ENCODE measurements around the gene FAP. TPM values are rescaled to one million over a fixed set of nuclear protein-coding genes. Genes with fewer than 3 reads are reported as not detected.

The FAP gene
- total RNA-seq, 1 experiment from 2014 or later, result not detected

DNA sequence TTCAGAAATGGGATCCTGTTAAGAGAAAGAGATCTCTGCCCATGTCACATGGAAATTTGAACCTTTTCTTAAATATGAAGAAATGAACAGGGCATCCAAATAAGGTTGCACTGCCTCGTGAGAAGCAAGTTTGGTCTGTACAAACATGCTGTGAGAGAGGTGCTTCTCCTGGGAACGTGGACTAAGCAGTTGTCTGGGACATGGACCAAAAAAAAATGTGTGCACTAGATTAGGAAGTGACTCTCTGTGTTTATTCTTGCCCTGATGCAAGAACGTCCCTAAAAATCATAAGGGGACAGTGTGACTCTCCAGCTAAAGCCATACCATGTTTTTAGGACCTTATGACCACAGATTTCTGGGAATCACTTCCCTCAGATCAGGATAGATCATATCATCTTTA, 67.5 kb downstream of the FAP start:
- Histone ChIP-seq H3K36me3 (ENCODE audit: insufficient read depth, low read length) (no peaks in the 10 kb centered on the region), H3K4me2 (ENCODE audit: low read depth, low read length, poor library complexity, severe bottlenecking) (no peak overlapping the region), H3K9ac (ENCODE audit: low read length) (no peak overlapping the region), H3K27me3 (ENCODE audit: low read length) (no peaks in the 10 kb centered on the region), H3K4me3 (ENCODE audit: low read length) (no peak overlapping the region), H3K9me3 (ENCODE audit: low read length) (no peaks in the 10 kb centered on the region), H2AFZ (ENCODE audit: low read length) (no peak overlapping the region), H3K9me2 (replicated peaks; ENCODE audit: insufficient read depth, low read length) (no peaks in the 10 kb centered on the region), H4K20me1 (ENCODE audit: insufficient read depth, low read depth, low read length) (no peaks in the 10 kb centered on the region), H3K4me1 (ENCODE audit: low read length) (no peaks in the 10 kb centered on the region), H3K79me2 (ENCODE audit: low read length) (no peaks in the 10 kb centered on the region), H3K27ac (ENCODE audit: low read length) (no peak overlapping the region)
- DNase-seq, result no peak

DNA sequence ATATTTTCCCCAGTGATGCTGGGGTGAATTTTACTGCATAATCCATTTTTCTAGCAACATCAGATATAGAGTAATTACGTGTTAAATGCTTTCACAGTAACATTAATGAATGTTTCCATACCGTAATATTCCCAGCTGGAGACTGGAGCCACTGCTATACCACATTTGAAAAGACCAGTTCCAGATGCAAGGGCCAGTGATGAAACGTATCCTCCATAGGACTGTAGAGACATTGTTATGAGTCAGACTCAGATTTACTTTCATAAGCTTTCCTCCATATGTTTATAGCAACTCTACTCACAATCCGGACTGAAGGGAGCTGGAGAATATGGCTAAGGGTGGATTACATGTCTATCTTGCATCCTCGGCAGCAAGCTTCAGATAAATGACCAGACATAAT, 68.5 kb downstream of the FAP start:
- H3K9ac ChIP-seq (ENCODE audit: low read length), result no peak overlapping the region
- no peaks in the 10 kb centered on the region for H3K27me3 ChIP-seq (ENCODE audit: low read length)
- no peaks in the 10 kb centered on the region for H3K9me3 ChIP-seq (ENCODE audit: low read length)
- no peaks in the 10 kb centered on the region for H3K9me2 ChIP-seq (replicated peaks; ENCODE audit: insufficient read depth, low read length)
- no peak overlapping the region for H3K4me2 ChIP-seq (ENCODE audit: low read depth, low read length, poor library complexity, severe bottlenecking)
- H3K27ac ChIP-seq (ENCODE audit: low read length), result no peak overlapping the region
- no peak overlapping the region for H3K4me3 ChIP-seq (ENCODE audit: low read length)
- no peaks in the 10 kb centered on the region for H3K79me2 ChIP-seq (ENCODE audit: low read length)
- DNase-seq, result no peak
- H3K36me3 ChIP-seq (ENCODE audit: insufficient read depth, low read length), result no peaks in the 10 kb centered on the region
- no peaks in the 10 kb centered on the region for H4K20me1 ChIP-seq (ENCODE audit: insufficient read depth, low read depth, low read length)
- no peaks in the 10 kb centered on the region for H3K4me1 ChIP-seq (ENCODE audit: low read length)
- H2AFZ ChIP-seq (ENCODE audit: low read length), result no peak overlapping the region

GRCh38 chr2:162172802-162173370, 70.4 kb downstream of the FAP start:
- H3K36me3 ChIP-seq (ENCODE audit: insufficient read depth, low read length), result no peaks in the 10 kb centered on the region
- H3K4me3 ChIP-seq (ENCODE audit: low read length), result no peak overlapping the region
- H3K27me3 ChIP-seq (ENCODE audit: low read length), result no peaks in the 10 kb centered on the region
- H4K20me1 ChIP-seq (ENCODE audit: insufficient read depth, low read depth, low read length), result no peaks in the 10 kb centered on the region
- no peak overlapping the region for H3K4me2 ChIP-seq (ENCODE audit: low read depth, low read length, poor library complexity, severe bottlenecking)
- H3K4me1 ChIP-seq (ENCODE audit: low read length), result no peaks in the 10 kb centered on the region
- H3K9me3 ChIP-seq (ENCODE audit: low read length), result no peaks in the 10 kb centered on the region
- DNase-seq, result no peak
- no peak overlapping the region for H3K27ac ChIP-seq (ENCODE audit: low read length)
- H2AFZ ChIP-seq (ENCODE audit: low read length), result no peak overlapping the region
- H3K9ac ChIP-seq (ENCODE audit: low read length), result no peak overlapping the region
- H3K79me2 ChIP-seq (ENCODE audit: low read length), result no peaks in the 10 kb centered on the region
- no peaks in the 10 kb centered on the region for H3K9me2 ChIP-seq (replicated peaks; ENCODE audit: insufficient read depth, low read length)

GRCh38 chr2:162166745-162167144, 76.5 kb downstream of the FAP start:
- Histone ChIP-seq H3K27me3 (ENCODE audit: low read length) (no peaks in the 10 kb centered on the region), H3K36me3 (ENCODE audit: insufficient read depth, low read length) (no peaks in the 10 kb centered on the region), H3K4me3 (ENCODE audit: low read length) (no peak overlapping the region), H3K27ac (ENCODE audit: low read length) (no peak overlapping the region), H2AFZ (ENCODE audit: low read length) (no peak overlapping the region), H3K9me2 (replicated peaks; ENCODE audit: insufficient read depth, low read length) (no peaks in the 10 kb centered on the region), H3K79me2 (ENCODE audit: low read length) (no peaks in the 10 kb centered on the region), H4K20me1 (ENCODE audit: insufficient read depth, low read depth, low read length) (no peaks in the 10 kb centered on the region), H3K9me3 (ENCODE audit: low read length) (no peaks in the 10 kb centered on the region), H3K9ac (ENCODE audit: low read length) (no peak overlapping the region), H3K4me1 (ENCODE audit: low read length) (no peaks in the 10 kb centered on the region), H3K4me2 (ENCODE audit: low read depth, low read length, poor library complexity, severe bottlenecking) (no peak overlapping the region)
- DNase-seq, result no peak

- H3K36me3 ChIP-seq (ENCODE audit: insufficient read depth, low read length), result no peaks in the 10 kb centered on the region
- H3K9ac ChIP-seq (ENCODE audit: low read length), result no peak overlapping the region
- no peaks in the 10 kb centered on the region for H3K27me3 ChIP-seq (ENCODE audit: low read length)
- no peaks in the 10 kb centered on the region for H4K20me1 ChIP-seq (ENCODE audit: insufficient read depth, low read depth, low read length)
- no peak overlapping the region for H3K4me2 ChIP-seq (ENCODE audit: low read depth, low read length, poor library complexity, severe bottlenecking)
- no peak overlapping the region for H3K27ac ChIP-seq (ENCODE audit: low read length)
- no peaks in the 10 kb centered on the region for H3K4me1 ChIP-seq (ENCODE audit: low read length)
- H3K79me2 ChIP-seq (ENCODE audit: low read length), result no peaks in the 10 kb centered on the region
- no peak for DNase-seq
- H3K4me3 ChIP-seq (ENCODE audit: low read length), result no peak overlapping the region
- no peaks in the 10 kb centered on the region for H3K9me2 ChIP-seq (replicated peaks; ENCODE audit: insufficient read depth, low read length)
- no peak overlapping the region for H2AFZ ChIP-seq (ENCODE audit: low read length)
- H3K9me3 ChIP-seq (ENCODE audit: low read length), result no peaks in the 10 kb centered on the region
Observed at GRCh38 chr2:162166174-162166573, 77.1 kb downstream of the FAP start.

- Histone ChIP-seq H3K27me3 (ENCODE audit: low read length) (no peaks in the 10 kb centered on the region), H3K9ac (ENCODE audit: low read length) (no peak overlapping the region), H3K4me1 (ENCODE audit: low read length) (no peaks in the 10 kb centered on the region), H3K79me2 (ENCODE audit: low read length) (no peaks in the 10 kb centered on the region), H3K4me3 (ENCODE audit: low read length) (no peak overlapping the region), H4K20me1 (ENCODE audit: insufficient read depth, low read depth, low read length) (no peaks in the 10 kb centered on the region), H3K9me2 (replicated peaks; ENCODE audit: insufficient read depth, low read length) (no peaks in the 10 kb centered on the region), H3K4me2 (ENCODE audit: low read depth, low read length, poor library complexity, severe bottlenecking) (no peak overlapping the region), H2AFZ (ENCODE audit: low read length) (no peak overlapping the region), H3K9me3 (ENCODE audit: low read length) (no peaks in the 10 kb centered on the region), H3K27ac (ENCODE audit: low read length) (no peak overlapping the region), H3K36me3 (ENCODE audit: insufficient read depth, low read length) (no peaks in the 10 kb centered on the region)
- no peak for DNase-seq
Observed at GRCh38 chr2:162164802-162165201, 78.4 kb downstream of the FAP start.

GRCh38 chr2:162159446-162159845, 83.8 kb downstream of the FAP start:
- Histone ChIP-seq H3K9me3 (ENCODE audit: low read length) (no peaks in the 10 kb centered on the region), H3K79me2 (ENCODE audit: low read length) (no peaks in the 10 kb centered on the region), H3K9ac (ENCODE audit: low read length) (no peak overlapping the region), H3K4me1 (ENCODE audit: low read length) (no peaks in the 10 kb centered on the region), H3K4me2 (ENCODE audit: low read depth, low read length, poor library complexity, severe bottlenecking) (no peak overlapping the region), H3K27me3 (ENCODE audit: low read length) (0 out of 2 replicates have a peak, but pooled peaks cover 2% of the 10 kb centered on the region), H3K27ac (ENCODE audit: low read length) (no peak overlapping the region), H4K20me1 (ENCODE audit: insufficient read depth, low read depth, low read length) (no peaks in the 10 kb centered on the region), H3K4me3 (ENCODE audit: low read length) (no peak overlapping the region), H2AFZ (ENCODE audit: low read length) (no peak overlapping the region), H3K36me3 (ENCODE audit: insufficient read depth, low read length) (no peaks in the 10 kb centered on the region), H3K9me2 (replicated peaks; ENCODE audit: insufficient read depth, low read length) (no peaks in the 10 kb centered on the region)
- no peak for DNase-seq

DNA sequence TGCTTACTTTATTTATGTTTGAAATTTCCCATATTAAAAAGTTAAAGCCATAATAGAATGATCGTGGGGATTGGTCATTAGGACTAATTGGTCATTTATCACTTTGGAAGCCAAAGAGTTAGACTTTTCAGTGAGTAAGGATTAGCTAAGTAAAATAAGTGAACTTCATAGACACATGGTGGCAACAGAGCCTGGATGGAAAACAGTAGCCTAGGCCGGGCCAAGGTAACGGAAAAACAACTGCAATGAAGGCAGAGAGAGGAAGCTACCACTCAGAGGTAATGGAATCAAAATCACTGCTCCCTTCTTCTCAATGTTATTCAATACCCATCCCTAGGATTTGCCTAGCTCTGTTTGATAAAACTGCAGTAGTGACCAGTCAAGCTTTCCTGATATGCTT, 87.1 kb downstream of the FAP start:
- Histone ChIP-seq H3K9me3 (ENCODE audit: low read length) (no peaks in the 10 kb centered on the region), H3K4me2 (ENCODE audit: low read depth, low read length, poor library complexity, severe bottlenecking) (no peak overlapping the region), H3K4me1 (ENCODE audit: low read length) (no peaks in the 10 kb centered on the region), H4K20me1 (ENCODE audit: insufficient read depth, low read depth, low read length) (no peaks in the 10 kb centered on the region), H3K4me3 (ENCODE audit: low read length) (no peak overlapping the region), H3K9me2 (replicated peaks; ENCODE audit: insufficient read depth, low read length) (no peaks in the 10 kb centered on the region), H3K27ac (ENCODE audit: low read length) (no peak overlapping the region), H3K36me3 (ENCODE audit: insufficient read depth, low read length) (no peaks in the 10 kb centered on the region), H3K79me2 (ENCODE audit: low read length) (no peaks in the 10 kb centered on the region), H2AFZ (ENCODE audit: low read length) (no peak overlapping the region), H3K9ac (ENCODE audit: low read length) (no peak overlapping the region), H3K27me3 (ENCODE audit: low read length) (0 out of 2 replicates have a peak, but pooled peaks cover 2% of the 10 kb centered on the region)
- DNase-seq, result no peak

- no peak overlapping the region for H3K27ac ChIP-seq (ENCODE audit: low read length)
- H3K79me2 ChIP-seq (ENCODE audit: low read length), result no peaks in the 10 kb centered on the region
- H3K4me2 ChIP-seq (ENCODE audit: low read depth, low read length, poor library complexity, severe bottlenecking), result no peak overlapping the region
- H3K9ac ChIP-seq (ENCODE audit: low read length), result no peak overlapping the region
- no peak overlapping the region for H2AFZ ChIP-seq (ENCODE audit: low read length)
- no peaks in the 10 kb centered on the region for H3K9me3 ChIP-seq (ENCODE audit: low read length)
- H3K9me2 ChIP-seq (replicated peaks; ENCODE audit: insufficient read depth, low read length), result no peaks in the 10 kb centered on the region
- peak; percentile 44 for DNase-seq
- no peaks in the 10 kb centered on the region for H3K36me3 ChIP-seq (ENCODE audit: insufficient read depth, low read length)
- H3K4me3 ChIP-seq (ENCODE audit: low read length), result no peak overlapping the region
- no peaks in the 10 kb centered on the region for H3K4me1 ChIP-seq (ENCODE audit: low read length)
- H3K27me3 ChIP-seq (ENCODE audit: low read length), result 0 out of 2 replicates have a peak, but pooled peaks cover 2% of the 10 kb centered on the region
- H4K20me1 ChIP-seq (ENCODE audit: insufficient read depth, low read depth, low read length), result no peaks in the 10 kb centered on the region
Observed at GRCh38 chr2:162155093-162155492, 88.2 kb downstream of the FAP start.

All from Karpas-422 (cell line).